ENCODE results near the gene RAPGEF1. TPM values are rescaled to one million over a fixed set of nuclear protein-coding genes. Genes with fewer than 3 reads are reported as not detected.

The RAPGEF1 gene
- polyA plus RNA-seq, 3 donors: 38.5 to 44.6 (median 39.7) TPM

DNA sequence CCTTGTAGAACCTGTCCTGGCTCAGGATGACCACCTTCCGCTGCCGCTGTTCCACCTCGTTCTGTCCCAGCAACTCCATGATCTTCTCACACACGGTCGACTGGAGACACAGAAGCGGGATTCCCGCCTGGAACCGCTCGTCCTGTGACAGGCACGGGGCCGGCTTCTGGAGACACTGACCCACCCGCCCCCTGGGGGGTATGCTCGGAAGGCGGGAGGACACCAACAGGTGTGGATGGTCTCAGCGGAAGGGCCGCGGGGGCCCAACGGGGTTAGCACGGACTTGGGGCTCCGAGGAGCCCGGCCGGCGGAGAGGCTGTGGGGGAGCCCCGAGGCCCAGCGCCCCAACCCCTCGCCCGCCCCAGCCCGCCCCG is 209.3 kb downstream of the RAPGEF1 start:
- no peak for DNase-seq

DNA sequence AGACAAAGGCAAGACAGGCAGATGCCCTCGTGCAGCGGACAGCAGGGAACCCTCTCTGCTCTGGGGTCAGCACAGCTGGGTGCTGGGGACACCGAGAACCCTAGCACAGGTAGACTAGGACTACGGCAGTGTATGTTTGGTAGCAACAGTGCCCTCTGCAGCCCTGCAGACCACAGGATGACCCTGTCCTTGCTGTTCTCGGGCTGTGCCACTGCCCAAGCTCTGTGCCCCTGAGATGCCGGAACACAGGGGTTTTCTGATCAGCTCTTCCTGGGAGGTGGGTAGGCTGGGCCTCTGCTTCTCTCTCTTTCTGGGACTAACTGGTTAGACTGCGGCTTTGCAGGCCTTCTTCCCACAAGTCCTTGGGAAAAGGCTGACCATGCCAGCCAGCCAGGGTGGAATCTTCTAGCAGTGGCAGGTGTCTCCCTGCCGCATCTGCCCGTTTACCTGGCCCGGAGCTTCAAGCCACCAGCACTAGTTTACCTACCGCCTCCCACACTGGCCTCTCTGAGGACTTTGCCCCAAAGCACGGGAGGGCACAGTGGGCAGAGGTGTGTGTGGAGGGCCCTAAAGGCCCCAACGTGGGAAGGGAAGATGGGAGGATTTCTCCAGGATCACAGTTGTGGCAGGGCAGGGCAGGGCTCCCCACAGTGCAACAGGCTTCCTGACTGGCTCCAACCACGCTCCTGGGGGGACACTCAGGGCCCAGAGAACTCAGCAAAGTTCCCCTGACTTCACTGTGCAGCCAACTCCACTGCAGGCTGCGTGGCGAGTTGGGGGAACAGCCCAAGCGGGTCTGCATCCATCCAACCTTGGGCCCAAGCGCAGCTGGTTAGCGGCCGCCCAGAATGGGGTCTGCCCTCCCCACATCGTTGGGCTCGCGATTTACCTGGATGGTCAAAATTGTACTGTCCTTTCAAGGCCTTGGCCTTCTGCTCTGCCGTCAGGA is 210.0 kb downstream of the RAPGEF1 start:
- DNase-seq: no peak

DNA sequence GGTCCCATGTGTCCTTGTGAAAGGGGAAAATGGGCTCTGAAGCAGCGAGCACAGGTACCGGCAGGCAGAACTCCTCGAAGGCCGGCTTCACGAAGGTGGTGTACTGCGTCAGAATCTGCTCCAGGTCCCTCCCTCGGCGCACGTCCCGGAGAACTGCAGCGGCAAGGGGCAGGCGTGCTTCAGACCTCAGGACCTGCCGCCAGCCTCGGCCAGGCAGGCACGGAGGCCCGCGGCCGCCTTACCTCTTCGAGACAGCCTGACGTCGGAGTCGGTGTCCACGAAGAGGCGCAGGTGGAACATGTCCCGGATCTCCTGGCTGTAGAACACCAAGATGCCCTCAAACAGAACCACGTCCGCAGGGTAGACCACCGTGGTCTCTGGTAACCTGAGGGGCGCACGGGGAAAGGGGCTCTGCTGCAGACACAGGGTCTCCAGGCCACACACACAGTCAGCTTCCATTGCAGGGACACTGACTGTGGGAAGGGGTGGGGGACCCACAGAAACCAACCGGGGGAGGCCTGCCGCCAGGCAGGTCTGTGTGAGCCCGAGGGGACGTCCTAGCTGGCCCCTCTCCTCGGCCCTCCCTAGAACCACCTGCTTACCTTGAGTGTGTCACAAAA is 210.9 kb downstream of the RAPGEF1 start:
- DNase-seq: no peak

DNA sequence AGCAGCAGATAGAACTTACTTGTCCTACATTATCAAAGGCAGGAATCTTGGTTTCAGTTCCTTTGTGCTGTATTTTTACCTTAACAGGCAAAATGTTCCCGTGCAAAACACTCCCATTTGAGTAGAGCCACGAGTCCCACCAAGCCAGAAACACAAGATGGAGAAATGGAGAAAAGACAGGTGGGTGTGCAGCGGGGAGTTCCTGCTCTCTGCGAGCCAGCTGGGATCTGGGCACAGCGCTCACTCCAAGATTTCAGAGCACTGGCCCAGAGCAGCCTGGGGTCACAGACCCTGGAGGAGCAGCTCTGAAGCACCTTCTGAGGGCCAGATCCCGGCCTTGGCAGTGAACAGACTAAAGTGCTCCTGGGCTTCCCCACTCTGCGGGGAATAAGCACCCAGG is 211.7 kb downstream of the RAPGEF1 start:
- DNase-seq: no peak

Other genes with a start within 250 kb of the RAPGEF1 start
- gene POMT1, start 237.2 kb downstream of the RAPGEF1 start, polyA plus RNA-seq (ENCODE audit: insufficient read length in 3 of 3): 10 to 100 TPM; 36.9 to 50.9 (median 50.0) TPM
- 10 to 100 TPM; 43.6 to 44.2 (median 43.8) TPM for gene UCK1, start 208.8 kb downstream of the RAPGEF1 start, polyA plus RNA-seq (ENCODE audit: insufficient read length in 3 of 3)
- 1 to 10 TPM in 2 of 3 donors, under 1 TPM in 1; 0.90 to 1.5 (median 1.5) TPM for gene PRRT1B, start 194.6 kb downstream of the RAPGEF1 start, polyA plus RNA-seq (ENCODE audit: insufficient read length in 3 of 3)